IMR-90 (cell line): ENCODE measurements around the gene WNK4. TPM values are rescaled to one million over a fixed set of nuclear protein-coding genes. Genes with fewer than 3 reads are reported as not detected.

Source experiments
- ATAC-seq: fragments of 200-7000 bp; cut with Tn5 transposase; 2 replicates; pipeline ENCODE4 v1.9.1; 2020; ENCODE audit warnings: low read depth, mild to moderate bottlenecking, moderate library complexity
- BruUV-seq: library from RNA; stranded (reverse); fragments of 400-500 nt; replicated peaks from 2 replicates; lab custom pipeline; 2021; lab: Mats Ljungman, UMichigan
- CTCF ChIA-PET: fragments of 300-600 bp; formaldehyde crosslinking; extraction: SDS; loops from one replicate; lab custom pipeline; 2021; ENCODE audit warnings: antibody characterized with exemption; lab: Yijun Ruan, JAX
- POLR2A ChIA-PET: fragments of 300-600 bp; sonication (Branson Sonifier 250); formaldehyde crosslinking; loops from one replicate; lab custom pipeline; 2022; ENCODE audit warnings: antibody characterized with exemption; ENCODE audit not compliant: unreplicated experiment; lab: Charles Lee
- DNase-seq: peaks from one replicate; pipeline ENCODE4 v3.0.0; 2013
- H2AFZ ChIP-seq: replicated peaks from 2 replicates; pipeline ENCODE3; 2013; ENCODE audit warnings: low read length, mild to moderate bottlenecking; ENCODE audit not compliant: poor library complexity
- H2AK5ac ChIP-seq: 2 replicates; pipeline ENCODE4 v1.6.1; 2013; ENCODE audit warnings: low read depth, low read length, inconsistent platforms
- H2AK9ac ChIP-seq: replicated peaks from 2 replicates; pipeline ENCODE3; 2013; ENCODE audit warnings: mild to moderate bottlenecking, low read depth, low read length, moderate library complexity; ENCODE audit not compliant: poor library complexity
- H2BK120ac ChIP-seq: 2 replicates; pipeline ENCODE4 v1.6.1; 2013; ENCODE audit warnings: low read depth, low read length, inconsistent platforms
- H2BK15ac ChIP-seq: 3 replicates; pipeline ENCODE4 v1.6.1; 2013; ENCODE audit warnings: low read depth, low read length, inconsistent platforms
- H2BK20ac ChIP-seq: 2 replicates; pipeline ENCODE4 v1.6.1; 2013; ENCODE audit warnings: low read depth, mild to moderate bottlenecking, inconsistent platforms, low read length, moderate library complexity
- H2BK5ac ChIP-seq: 2 replicates; pipeline ENCODE4 v1.6.1; 2013; ENCODE audit warnings: mild to moderate bottlenecking, low read depth, low read length, inconsistent platforms; ENCODE audit not compliant: poor library complexity, severe bottlenecking
- H3K14ac ChIP-seq: replicated peaks from 2 replicates; pipeline ENCODE4 v1.6.1; 2013; ENCODE audit warnings: low read depth, low read length, inconsistent platforms
- H3K18ac ChIP-seq: 2 replicates; pipeline ENCODE4 v1.6.1; 2013; ENCODE audit warnings: low read depth, low read length, control low read depth
- H3K23ac ChIP-seq: 2 replicates; pipeline ENCODE4 v1.6.1; 2013; ENCODE audit warnings: low read depth, low read length, inconsistent platforms
- H3K27ac ChIP-seq: 2 replicates; pipeline ENCODE4 v1.5.1; 2013; ENCODE audit warnings: mild to moderate bottlenecking, control low read depth, low read length; ENCODE audit not compliant: insufficient read depth
- H3K27me3 ChIP-seq: 2 replicates; pipeline ENCODE4 v1.6.1; 2013; ENCODE audit warnings: low read length; ENCODE audit not compliant: control insufficient read depth, insufficient read depth
- H3K36me3 ChIP-seq: 2 replicates; pipeline ENCODE4 v1.6.1; 2013; ENCODE audit warnings: low read length, mixed read lengths; ENCODE audit not compliant: control insufficient read depth, insufficient read depth
- H3K4ac ChIP-seq: 2 replicates; pipeline ENCODE4 v1.6.1; 2013; ENCODE audit warnings: low read depth, low read length, inconsistent platforms
- H3K4me1 ChIP-seq: 2 replicates; pipeline ENCODE4 v1.6.1; 2013; ENCODE audit warnings: low read length, mixed read lengths; ENCODE audit not compliant: control insufficient read depth, insufficient read depth
- H3K4me2 ChIP-seq: 2 replicates; pipeline ENCODE4 v1.6.1; 2013; ENCODE audit warnings: low read depth, mild to moderate bottlenecking, control low read depth, low read length, moderate library complexity
- H3K4me3 ChIP-seq: 2 replicates; pipeline ENCODE4 v1.5.1; 2013; ENCODE audit warnings: low read depth, mild to moderate bottlenecking, control low read depth, low read length, moderate library complexity; ENCODE audit not compliant: insufficient read depth
- H3K56ac ChIP-seq: 2 replicates; pipeline ENCODE4 v1.6.1; 2013; ENCODE audit warnings: low read length, inconsistent platforms; ENCODE audit not compliant: insufficient read depth; ENCODE audit errors: extremely low read depth
- H3K79me1 ChIP-seq, 2 experiments: 2 replicates each; pipeline ENCODE4 v1.6.1; 2013; ENCODE audit warnings: low read length in 2 of 2, inconsistent platforms in 1 of 2, low read depth in 1 of 2
- H3K9ac ChIP-seq: 2 replicates; pipeline ENCODE4 v1.6.1; 2013; ENCODE audit warnings: low read depth, low read length, control low read depth
- H3K9me1 ChIP-seq: 2 replicates; pipeline ENCODE4 v1.6.1; 2013; ENCODE audit warnings: low read length, inconsistent platforms; ENCODE audit not compliant: insufficient read depth
- H3K9me3 ChIP-seq: 2 replicates; pipeline ENCODE4 v1.6.1; 2013; ENCODE audit warnings: low read length; ENCODE audit not compliant: control insufficient read depth, insufficient read depth
- H4K20me1 ChIP-seq: 2 replicates; pipeline ENCODE4 v1.6.1; 2013; ENCODE audit warnings: low read length, inconsistent platforms; ENCODE audit not compliant: insufficient read depth
- H4K5ac ChIP-seq: 2 replicates; pipeline ENCODE4 v1.6.1; 2013; ENCODE audit warnings: mild to moderate bottlenecking, low read depth, low read length, control low read depth
- H4K8ac ChIP-seq, 2 experiments: 2 replicates each; pipeline ENCODE4 v1.6.1; 2013; ENCODE audit warnings: low read depth in 2 of 2, low read length in 2 of 2, control low read depth in 1 of 2, inconsistent platforms in 1 of 2
- H4K91ac ChIP-seq: 2 replicates; pipeline ENCODE4 v1.6.1; 2013; ENCODE audit warnings: low read depth, low read length, inconsistent platforms; ENCODE audit not compliant: insufficient read depth
- BHLHE40 ChIP-seq: fragments of 150-350 bp; IDR thresholded peaks from 2 replicates; pipeline ENCODE4 v1.6.1; 2016; ENCODE audit warnings: mild to moderate bottlenecking, low read depth, low read length
- CEBPB ChIP-seq: IDR thresholded peaks from 2 replicates; pipeline ENCODE4 v1.6.1; 2012; ENCODE audit warnings: low read depth, low read length, improper control_type of control experiment
- CHD1 ChIP-seq: IDR thresholded peaks from 2 replicates; pipeline ENCODE4 v1.6.1; 2012; ENCODE audit warnings: low read depth, low read length, improper control_type of control experiment
- FOS ChIP-seq: fragments of 150-350 bp; IDR thresholded peaks from 2 replicates; pipeline ENCODE4 v1.6.1; 2016; ENCODE audit warnings: low read depth, low read length
- MAFK ChIP-seq: IDR thresholded peaks from 2 replicates; pipeline ENCODE4 v1.6.1; 2012; ENCODE audit warnings: low read depth, low read length, improper control_type of control experiment
- MAZ ChIP-seq: IDR thresholded peaks from 2 replicates; pipeline ENCODE4 v1.6.1; 2012; ENCODE audit warnings: low read depth, mild to moderate bottlenecking, low read length, improper control_type of control experiment, moderate library complexity, borderline replicate concordance
- MXI1 ChIP-seq: IDR thresholded peaks from 2 replicates; pipeline ENCODE4 v1.6.1; 2012; ENCODE audit warnings: low read depth, mild to moderate bottlenecking, low read length, moderate library complexity, borderline replicate concordance
- NFE2L2 ChIP-seq: fragments of 150-350 bp; IDR thresholded peaks from 2 replicates; pipeline ENCODE4 v1.6.1; 2016; ENCODE audit warnings: low read depth, mild to moderate bottlenecking, low read length
- POLR2A ChIP-seq: IDR thresholded peaks from 2 replicates; pipeline ENCODE4 v1.6.1; 2012; ENCODE audit warnings: mild to moderate bottlenecking, low read depth, low read length
- RAD21 ChIP-seq: IDR thresholded peaks from 2 replicates; pipeline ENCODE4 v1.6.1; 2012; ENCODE audit warnings: low read length, improper control_type of control experiment
- RCOR1 ChIP-seq: IDR thresholded peaks from 2 replicates; pipeline ENCODE4 v1.6.1; 2012; ENCODE audit warnings: mild to moderate bottlenecking, low read length, improper control_type of control experiment; ENCODE audit not compliant: insufficient replicate concordance
- RFX5 ChIP-seq: IDR thresholded peaks from 2 replicates; pipeline ENCODE4 v1.8.0; 2012; ENCODE audit warnings: low read depth, mild to moderate bottlenecking, low read length, moderate library complexity
- SMC3 ChIP-seq: fragments of 150-350 bp; IDR thresholded peaks from 2 replicates; pipeline ENCODE4 v1.6.1; 2016; ENCODE audit warnings: low read depth, mild to moderate bottlenecking, antibody characterized with exemption, low read length, moderate library complexity
- WGBS, 2 experiments: methylation state at CpG; one replicate each; pipeline versions ENCODE4 v1.1.5 to v1.1.7; 2013; ENCODE audit warnings: missing lambda C conversion rate in 2 of 2; ENCODE audit not compliant: insufficient read length in 1 of 2; ENCODE audit errors: extremely low coverage in 2 of 2; 5-methylcytosine and 5-hydroxymethylcytosine counted together
- dilution Hi-C: fragments of 300-500 bp; cut with HindIII; formaldehyde crosslinking; loops from one replicate; pipeline ENCODE4 v1.14.3; 2018; ENCODE audit warnings: low sequenced_read_pairs; ENCODE audit not compliant: unreplicated experiment
- in situ Hi-C: fragments of 300-500 bp; cut with MboI; formaldehyde crosslinking; loops from 3 replicates; pipeline ENCODE4 v1.14.3; 2019; ENCODE audit warnings: low sequenced_read_pairs, inconsistent platforms, mixed read lengths
- intact Hi-C: fragments of 100-400 bp; cut with micrococcal nuclease; formaldehyde crosslinking; loops from 2 replicates; pipeline ENCODE4 v1.10.0; 2022
- polyA plus RNA-seq, 3 experiments: library from polyadenylated mRNA; depleted of rRNA; stranded (reverse); fragments of >200 nt; gene quantifications; 2 replicates each; pipeline ENCODE4 v1.2.3, GENCODE V29; 2012; ENCODE audit warnings: low replicate concordance in 1 of 3
- total RNA-seq: library from RNA; depleted of rRNA; stranded (reverse); fragments of >200 nt; gene quantifications from 2 replicates; pipeline ENCODE4 v1.2.3, GENCODE V29; 2012
- TF ChIP-seq, protein P1 (sequence below): fragments of 150-350 bp; IDR thresholded peaks from 2 replicates; pipeline ENCODE4 v1.6.1; 2017; ENCODE audit warnings: mild to moderate bottlenecking, antibody characterized with exemption, low read length, low read depth
- TF ChIP-seq, protein P2 (sequence below): fragments of 150-350 bp; IDR thresholded peaks from 2 replicates; pipeline ENCODE4 v1.6.1; 2016; ENCODE audit warnings: low read depth, mild to moderate bottlenecking, low read length, moderate library complexity, borderline replicate concordance
- TF ChIP-seq, protein P3 (sequence below): conservative IDR thresholded peaks from 2 replicates; pipeline ENCODE4 v1.5.1; 2012; ENCODE audit warnings: mild to moderate bottlenecking, low read depth, low read length, improper control_type of control experiment

WNK4 gene
- total and polyA plus RNA-seq, 2 of the 4 experiments (the other 2 are of a cell fraction): 1.3 to 15.1 TPM

DNA sequence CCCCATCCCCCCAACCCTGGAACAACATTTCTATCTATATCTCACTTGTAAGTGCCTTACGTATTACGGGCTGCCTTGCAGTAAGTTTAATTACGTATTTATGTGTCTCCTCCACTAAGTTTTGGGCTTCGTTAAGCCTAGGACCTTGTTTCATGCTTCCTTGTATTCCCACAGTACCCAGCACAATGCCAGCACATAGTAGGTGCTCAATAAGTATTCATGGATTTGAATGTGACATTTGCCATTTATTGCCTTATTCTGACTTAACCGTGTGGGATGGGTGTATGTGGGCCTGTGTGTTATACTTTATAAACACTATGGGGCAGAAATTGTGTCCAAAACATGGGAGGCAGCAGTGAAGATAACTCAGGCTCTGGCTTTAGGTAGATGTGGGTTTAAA lies 12.1 kb downstream of the WNK4 start:
- Histone ChIP-seq H2AK9ac (no peak overlapping the region), H4K91ac (no peak overlapping the region), H4K5ac (no peak overlapping the region), H2BK20ac (no peak overlapping the region), H3K9me1 (peaks cover 11% of the 10 kb centered on the region), H3K56ac (no peak overlapping the region), H3K27me3 (no peaks in the 10 kb centered on the region), H3K14ac (no peak overlapping the region), H3K18ac (no peak overlapping the region), H3K4me1 (peaks cover 2% of the 10 kb centered on the region), H3K36me3 (peaks cover 9% of the 10 kb centered on the region), H4K8ac (no peak overlapping the region), H2AFZ (no peak overlapping the region), H2BK5ac (no peak overlapping the region), H3K27ac (no peak overlapping the region), H3K9ac (no peak overlapping the region), H3K4me3 (no peak overlapping the region), H3K4ac (no peak overlapping the region), H2BK120ac (no peak overlapping the region), H3K79me1 (peaks cover 11 to 26% of the 10 kb centered on the region in 2 experiments), H2BK15ac (no peak overlapping the region), H3K9me3 (no peaks in the 10 kb centered on the region), H3K23ac (no peak overlapping the region), H4K20me1 (no peaks in the 10 kb centered on the region), H3K4me2 (no peak overlapping the region), H2AK5ac (no peak overlapping the region)
- DNase-seq (no peak), ATAC-seq (no peak)
- no CpG with 5 or more reads among the region's 5 CpGs for WGBS, 2 experiments
- TF ChIP-seq, protein P1, sequence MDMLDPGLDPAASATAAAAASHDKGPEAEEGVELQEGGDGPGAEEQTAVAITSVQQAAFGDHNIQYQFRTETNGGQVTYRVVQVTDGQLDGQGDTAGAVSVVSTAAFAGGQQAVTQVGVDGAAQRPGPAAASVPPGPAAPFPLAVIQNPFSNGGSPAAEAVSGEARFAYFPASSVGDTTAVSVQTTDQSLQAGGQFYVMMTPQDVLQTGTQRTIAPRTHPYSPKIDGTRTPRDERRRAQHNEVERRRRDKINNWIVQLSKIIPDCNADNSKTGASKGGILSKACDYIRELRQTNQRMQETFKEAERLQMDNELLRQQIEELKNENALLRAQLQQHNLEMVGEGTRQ: no peak
- TF ChIP-seq MAFK (no peak), RFX5 (no peak), RCOR1 (no peak), CHD1 (no peak), BHLHE40 (no peak), FOS (no peak), NFE2L2 (no peak), POLR2A (no peak), RAD21 (no peak), SMC3 (no peak), MAZ (no peak), CEBPB (no peak), MXI1 (no peak)
- TF ChIP-seq, protein P2, sequence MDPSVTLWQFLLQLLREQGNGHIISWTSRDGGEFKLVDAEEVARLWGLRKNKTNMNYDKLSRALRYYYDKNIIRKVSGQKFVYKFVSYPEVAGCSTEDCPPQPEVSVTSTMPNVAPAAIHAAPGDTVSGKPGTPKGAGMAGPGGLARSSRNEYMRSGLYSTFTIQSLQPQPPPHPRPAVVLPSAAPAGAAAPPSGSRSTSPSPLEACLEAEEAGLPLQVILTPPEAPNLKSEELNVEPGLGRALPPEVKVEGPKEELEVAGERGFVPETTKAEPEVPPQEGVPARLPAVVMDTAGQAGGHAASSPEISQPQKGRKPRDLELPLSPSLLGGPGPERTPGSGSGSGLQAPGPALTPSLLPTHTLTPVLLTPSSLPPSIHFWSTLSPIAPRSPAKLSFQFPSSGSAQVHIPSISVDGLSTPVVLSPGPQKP: no peak
- TF ChIP-seq, protein P3, sequence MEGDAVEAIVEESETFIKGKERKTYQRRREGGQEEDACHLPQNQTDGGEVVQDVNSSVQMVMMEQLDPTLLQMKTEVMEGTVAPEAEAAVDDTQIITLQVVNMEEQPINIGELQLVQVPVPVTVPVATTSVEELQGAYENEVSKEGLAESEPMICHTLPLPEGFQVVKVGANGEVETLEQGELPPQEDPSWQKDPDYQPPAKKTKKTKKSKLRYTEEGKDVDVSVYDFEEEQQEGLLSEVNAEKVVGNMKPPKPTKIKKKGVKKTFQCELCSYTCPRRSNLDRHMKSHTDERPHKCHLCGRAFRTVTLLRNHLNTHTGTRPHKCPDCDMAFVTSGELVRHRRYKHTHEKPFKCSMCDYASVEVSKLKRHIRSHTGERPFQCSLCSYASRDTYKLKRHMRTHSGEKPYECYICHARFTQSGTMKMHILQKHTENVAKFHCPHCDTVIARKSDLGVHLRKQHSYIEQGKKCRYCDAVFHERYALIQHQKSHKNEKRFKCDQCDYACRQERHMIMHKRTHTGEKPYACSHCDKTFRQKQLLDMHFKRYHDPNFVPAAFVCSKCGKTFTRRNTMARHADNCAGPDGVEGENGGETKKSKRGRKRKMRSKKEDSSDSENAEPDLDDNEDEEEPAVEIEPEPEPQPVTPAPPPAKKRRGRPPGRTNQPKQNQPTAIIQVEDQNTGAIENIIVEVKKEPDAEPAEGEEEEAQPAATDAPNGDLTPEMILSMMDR: no peak
- in situ Hi-C loops: no loop called here
- dilution Hi-C loops: no loop called here
- ChIA-PET POLR2A (no interaction called here), CTCF (interaction anchor here (0.7 kb wide), 1 partner anchor 139 kb away, joined by 6 read pairs; no protein-coding TSS in a partner anchor)
- intact Hi-C loops: no loop called here
- no TSS peak for BruUV-seq
